Osteoblast (primary cell): Measurements from ENCODE around the gene STRADA. TPM values are rescaled to one million over a fixed set of nuclear protein-coding genes. Genes with fewer than 3 reads are reported as not detected.

Experiments used
- DNase-seq: peaks from one replicate; pipeline ENCODE4 v3.0.0; 2011; ENCODE audit warnings: low spot score, mixed read lengths; ENCODE audit not compliant: insufficient read length; ENCODE audit errors: missing footprints
- H2AFZ ChIP-seq: 2 replicates; pipeline ENCODE4 v1.6.0; 2011; ENCODE audit warnings: mild to moderate bottlenecking, low read length
- H3K27ac ChIP-seq: 2 replicates; pipeline ENCODE4 v1.5.1; 2011; ENCODE audit warnings: mild to moderate bottlenecking, low read depth, low read length, moderate library complexity
- H3K27me3 ChIP-seq: 2 replicates; pipeline ENCODE4 v1.6.0; 2012; ENCODE audit warnings: mild to moderate bottlenecking, control low read depth, inconsistent platforms, low read length, moderate library complexity; ENCODE audit not compliant: insufficient read depth
- H3K36me3 ChIP-seq: 2 replicates; pipeline ENCODE4 v1.5.1; 2011; ENCODE audit warnings: mild to moderate bottlenecking, low read length, control low read depth, moderate library complexity; ENCODE audit not compliant: insufficient read depth
- H3K4me1 ChIP-seq: 2 replicates; pipeline ENCODE4 v1.5.1; 2011; ENCODE audit warnings: mild to moderate bottlenecking, low read length, control low read depth, moderate library complexity; ENCODE audit not compliant: insufficient read depth
- H3K4me2 ChIP-seq: 2 replicates; pipeline ENCODE4 v1.6.0; 2011; ENCODE audit warnings: mild to moderate bottlenecking, low read length; ENCODE audit not compliant: insufficient read depth
- H3K4me3 ChIP-seq: fragments of 200-600 bp; sonication (generic); 3 replicates; pipeline ENCODE4 v1.5.1; 2012; ENCODE audit warnings: mild to moderate bottlenecking, low read length, inconsistent platforms; ENCODE audit not compliant: insufficient read depth
- H3K79me2 ChIP-seq: 2 replicates; pipeline ENCODE4 v1.6.0; 2012; ENCODE audit warnings: mild to moderate bottlenecking, low read length, control low read depth, inconsistent platforms; ENCODE audit not compliant: insufficient read depth
- H3K9me3 ChIP-seq: 2 replicates; pipeline ENCODE4 v1.5.1; 2011; ENCODE audit warnings: low read depth, low read length, control low read depth
- H4K20me1 ChIP-seq: 2 replicates; pipeline ENCODE4 v1.6.0; 2012; ENCODE audit warnings: mild to moderate bottlenecking, low read length, control low read depth; ENCODE audit not compliant: insufficient read depth
- total RNA-seq: library from RNA; depleted of rRNA; stranded (reverse); fragments of >200 nt; gene quantifications from 2 replicates; pipeline ENCODE4 v1.2.3, GENCODE V29; 2012
- TF ChIP-seq, protein P1 (sequence below): IDR thresholded peaks from 2 replicates; pipeline ENCODE4 v1.5.1; 2011; ENCODE audit warnings: mild to moderate bottlenecking, low read depth, low read length, moderate library complexity; ENCODE audit errors: extremely low read depth

The STRADA gene
- total RNA-seq, 1 donor, result 29.7 TPM

DNA sequence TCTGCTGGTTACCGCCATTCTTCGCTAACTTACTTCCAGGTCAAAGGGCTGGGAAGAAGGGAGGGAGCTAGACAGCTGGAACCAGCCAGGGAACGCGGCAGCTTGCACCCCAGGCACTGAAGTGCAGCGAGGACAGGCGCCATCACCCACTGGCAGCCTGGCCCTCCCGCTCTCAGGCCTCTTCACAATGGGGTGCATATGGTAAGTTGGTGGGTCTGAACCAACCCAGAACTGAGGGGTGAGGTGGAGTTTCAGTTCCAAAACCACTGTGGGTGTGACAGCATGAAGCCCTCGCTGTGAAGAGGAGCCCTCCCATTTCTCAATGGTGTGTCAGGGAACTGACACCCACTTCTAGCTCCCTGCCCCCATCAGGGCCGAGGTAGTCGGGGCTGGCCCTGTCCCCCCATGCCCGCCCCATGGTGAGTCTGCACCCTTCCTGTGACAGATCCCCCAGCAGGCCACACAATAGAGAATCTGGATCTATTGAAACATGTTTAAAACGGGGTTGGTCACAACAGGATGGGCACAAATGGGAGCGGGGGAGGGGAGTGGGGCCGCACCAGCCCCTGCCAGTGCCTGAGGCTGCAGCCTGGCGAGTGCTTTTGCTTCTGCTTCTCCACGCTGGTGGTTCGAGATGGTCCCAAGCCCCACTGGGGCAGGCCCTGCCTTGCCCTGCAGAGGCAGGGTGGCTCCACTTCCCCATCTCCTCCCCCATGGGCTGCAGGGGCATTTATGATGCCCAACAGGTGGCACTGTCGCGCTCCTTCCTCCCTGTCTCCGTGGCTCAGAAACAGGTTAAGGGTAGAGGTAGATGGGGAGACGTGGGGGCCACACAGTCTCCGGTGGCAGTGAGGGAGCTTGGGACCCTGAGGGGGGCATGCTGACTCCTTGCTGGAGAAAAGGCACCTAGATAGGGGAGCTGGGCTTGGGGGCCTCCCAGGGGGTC, 44.0 kb downstream of the STRADA start:
- H2AFZ ChIP-seq, result no peak overlapping the region
- H3K4me3 ChIP-seq, result no peak overlapping the region
- H3K9me3 ChIP-seq, result no peaks in the 10 kb centered on the region
- DNase-seq, result peak; percentile 96
- peaks cover 11% of the 10 kb centered on the region for H4K20me1 ChIP-seq
- H3K4me2 ChIP-seq, result no peak overlapping the region
- H3K4me1 ChIP-seq, result peaks cover 8% of the 10 kb centered on the region
- TF ChIP-seq, protein P1, sequence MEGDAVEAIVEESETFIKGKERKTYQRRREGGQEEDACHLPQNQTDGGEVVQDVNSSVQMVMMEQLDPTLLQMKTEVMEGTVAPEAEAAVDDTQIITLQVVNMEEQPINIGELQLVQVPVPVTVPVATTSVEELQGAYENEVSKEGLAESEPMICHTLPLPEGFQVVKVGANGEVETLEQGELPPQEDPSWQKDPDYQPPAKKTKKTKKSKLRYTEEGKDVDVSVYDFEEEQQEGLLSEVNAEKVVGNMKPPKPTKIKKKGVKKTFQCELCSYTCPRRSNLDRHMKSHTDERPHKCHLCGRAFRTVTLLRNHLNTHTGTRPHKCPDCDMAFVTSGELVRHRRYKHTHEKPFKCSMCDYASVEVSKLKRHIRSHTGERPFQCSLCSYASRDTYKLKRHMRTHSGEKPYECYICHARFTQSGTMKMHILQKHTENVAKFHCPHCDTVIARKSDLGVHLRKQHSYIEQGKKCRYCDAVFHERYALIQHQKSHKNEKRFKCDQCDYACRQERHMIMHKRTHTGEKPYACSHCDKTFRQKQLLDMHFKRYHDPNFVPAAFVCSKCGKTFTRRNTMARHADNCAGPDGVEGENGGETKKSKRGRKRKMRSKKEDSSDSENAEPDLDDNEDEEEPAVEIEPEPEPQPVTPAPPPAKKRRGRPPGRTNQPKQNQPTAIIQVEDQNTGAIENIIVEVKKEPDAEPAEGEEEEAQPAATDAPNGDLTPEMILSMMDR, result peak; percentile 55
- peaks cover 7% of the 10 kb centered on the region for H3K36me3 ChIP-seq
- no peaks in the 10 kb centered on the region for H3K27me3 ChIP-seq
- no peak overlapping the region for H3K27ac ChIP-seq
- H3K79me2 ChIP-seq, result no peaks in the 10 kb centered on the region

DNA sequence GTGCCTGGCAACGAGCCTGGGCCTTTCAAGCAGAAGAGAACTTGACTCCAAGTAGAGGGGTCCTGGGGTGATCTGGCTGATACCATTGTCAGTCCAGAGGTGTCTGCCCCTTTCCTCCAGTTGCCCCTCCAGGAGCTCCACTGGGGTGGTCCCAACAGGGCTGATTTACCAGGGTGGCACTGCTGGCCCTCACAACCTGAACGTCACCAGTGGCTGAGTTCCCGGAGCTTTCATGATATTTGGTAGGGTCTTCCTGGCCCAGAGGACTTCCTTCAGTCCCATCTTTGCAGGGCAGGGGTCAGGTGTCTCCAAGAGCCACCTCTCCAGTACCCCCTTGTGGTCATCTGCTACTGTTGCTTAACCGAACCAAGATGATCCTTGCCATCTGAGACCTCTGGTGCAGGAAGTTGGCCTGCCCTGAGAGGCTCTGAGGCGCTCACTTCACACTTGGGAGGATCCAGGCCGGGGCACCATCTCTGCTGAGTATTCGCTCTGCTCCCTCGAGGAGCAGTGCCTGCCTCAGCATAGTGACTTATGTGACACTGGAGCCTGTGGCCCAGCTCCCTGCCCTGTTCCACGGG, 45.1 kb downstream of the STRADA start:
- Histone ChIP-seq H3K4me1 (peaks cover 8% of the 10 kb centered on the region), H3K27ac (no peak overlapping the region), H3K4me2 (no peak overlapping the region), H4K20me1 (peaks cover 11% of the 10 kb centered on the region), H2AFZ (no peak overlapping the region), H3K9me3 (no peaks in the 10 kb centered on the region), H3K79me2 (no peaks in the 10 kb centered on the region), H3K4me3 (no peak overlapping the region), H3K27me3 (no peaks in the 10 kb centered on the region), H3K36me3 (peaks cover 7% of the 10 kb centered on the region)
- TF ChIP-seq, protein P1, result peak; percentile 45
- peak; percentile 93 for DNase-seq

DNA sequence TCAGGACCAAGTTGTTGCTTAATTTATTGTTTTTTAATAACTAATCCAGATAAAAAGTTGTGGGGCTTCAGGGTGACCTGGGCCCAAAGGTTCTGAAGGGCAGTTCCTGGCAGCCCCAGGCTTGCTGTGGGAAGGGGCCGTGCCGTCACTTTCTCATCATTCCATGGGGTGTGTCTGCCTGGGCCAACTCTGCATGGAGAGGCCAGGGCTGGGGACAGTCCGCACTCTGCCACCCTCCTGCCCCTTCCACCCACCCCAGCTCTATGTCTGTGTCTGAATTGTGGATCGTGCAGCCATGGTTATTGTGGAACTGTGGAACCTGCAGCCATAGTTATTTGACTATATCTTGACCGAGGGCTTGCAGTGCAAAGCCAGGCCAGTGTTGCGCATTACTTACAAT, 45.7 kb downstream of the STRADA start:
- peaks cover 12% of the 10 kb centered on the region for H3K36me3 ChIP-seq

More for the DNA sequence above, 45.7 kb downstream of the STRADA start:
- Histone ChIP-seq H3K27ac (no peak overlapping the region), H3K9me3 (no peaks in the 10 kb centered on the region), H3K4me2 (no peak overlapping the region), H4K20me1 (peaks cover 11% of the 10 kb centered on the region), H3K4me3 (no peak overlapping the region), H3K79me2 (no peaks in the 10 kb centered on the region), H3K4me1 (peaks cover 3% of the 10 kb centered on the region), H2AFZ (no peak overlapping the region), H3K27me3 (no peaks in the 10 kb centered on the region)
- TF ChIP-seq, protein P1, result no peak
- DNase-seq, result no peak
